ENCODE measurements around the gene MRPS17.

MRPS17 gene

DNA sequence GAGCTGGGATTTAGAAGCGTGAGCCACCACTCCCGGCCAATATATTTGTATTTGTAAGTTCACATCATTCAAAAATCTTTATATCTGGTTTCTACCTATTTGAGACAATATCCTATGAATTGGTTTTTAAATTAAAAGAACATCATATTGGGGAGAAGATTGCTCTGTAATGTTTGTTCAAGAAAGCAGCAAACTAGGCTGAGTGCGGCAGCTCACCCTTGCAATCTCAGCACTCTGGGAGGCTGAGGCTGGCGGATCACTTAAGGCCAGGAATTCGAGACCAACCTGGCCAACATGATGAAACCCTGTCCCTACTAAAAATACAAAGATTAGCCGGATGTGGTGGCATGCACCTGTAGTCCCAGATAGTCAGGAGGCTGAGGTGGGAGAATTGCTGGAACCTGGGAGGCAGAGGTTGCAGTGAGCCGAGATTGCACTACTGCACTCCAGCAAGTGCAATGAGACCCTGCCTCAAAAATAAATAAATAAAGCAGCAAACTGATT is 22.1 kb downstream of the MRPS17 start:
- DNase-seq, result no peak

DNA sequence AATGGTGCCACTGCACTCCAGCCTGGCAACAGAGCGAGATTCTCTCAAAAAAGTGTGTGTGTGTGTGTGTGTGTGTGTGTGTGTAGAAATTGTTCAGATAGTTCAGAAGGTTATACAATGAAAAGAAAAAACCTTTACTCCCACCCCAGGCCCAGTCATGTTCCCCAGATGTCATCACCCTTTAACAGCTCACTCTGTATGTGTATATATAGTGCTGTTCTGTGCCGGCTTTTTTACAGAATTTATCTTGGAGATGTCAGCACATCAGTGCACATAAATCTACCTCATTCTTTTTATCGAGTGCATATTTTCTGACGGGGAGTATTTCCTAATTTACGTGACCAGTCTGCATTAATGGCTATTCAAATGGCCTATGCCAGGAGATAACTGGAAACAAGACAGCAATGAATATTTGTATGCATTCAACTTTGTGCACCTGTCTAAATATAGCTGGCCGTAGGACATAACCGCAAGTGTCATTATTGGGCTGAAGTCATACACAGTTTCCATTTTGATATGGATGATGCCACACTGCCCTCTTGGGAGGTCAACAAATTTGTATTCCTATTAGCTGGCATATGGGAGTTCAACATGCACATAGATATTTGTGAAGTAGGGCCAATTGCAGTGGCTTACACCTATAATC is 24.4 kb downstream of the MRPS17 start:
- no peak for DNase-seq

DNA sequence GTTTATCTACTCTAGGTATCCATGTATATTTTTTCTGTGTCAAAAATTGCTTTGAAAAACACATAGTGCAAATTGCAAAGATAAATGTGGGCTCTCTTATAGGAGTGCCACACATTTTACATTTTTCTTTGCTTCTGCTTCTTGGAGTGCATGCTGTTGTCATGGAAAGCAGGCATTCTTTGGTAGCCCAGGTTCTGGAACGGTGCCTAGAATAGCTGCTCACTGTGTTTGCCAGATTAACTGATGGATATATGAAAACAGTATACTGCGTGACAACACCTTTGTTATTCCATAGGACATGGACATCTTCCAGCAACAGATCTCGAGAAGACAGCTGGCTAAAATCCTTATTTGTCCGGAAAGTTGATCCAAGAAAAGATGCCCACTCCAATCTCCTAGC is 26.2 kb downstream of the MRPS17 start:
- no peak for DNase-seq

DNA sequence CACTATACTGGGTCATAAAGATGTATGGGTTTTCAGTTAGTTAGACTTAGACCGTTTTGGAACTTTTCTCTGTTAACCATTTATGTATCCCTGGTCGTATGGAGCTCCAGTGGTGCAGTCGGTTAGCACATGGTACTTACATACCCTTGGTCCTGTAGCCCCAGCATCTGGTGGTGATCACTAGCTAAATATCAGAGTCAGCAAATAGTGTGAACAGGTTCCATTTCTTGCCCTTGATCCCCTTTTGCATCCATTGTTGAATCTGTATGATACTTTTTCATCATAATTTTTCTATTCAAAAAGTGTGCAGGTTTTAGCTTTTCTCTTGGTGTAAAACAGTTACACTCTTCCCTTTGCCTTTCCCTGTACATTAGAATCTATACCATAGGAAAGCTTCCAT is 28.6 kb downstream of the MRPS17 start:
- DNase-seq, result no peak

DNA sequence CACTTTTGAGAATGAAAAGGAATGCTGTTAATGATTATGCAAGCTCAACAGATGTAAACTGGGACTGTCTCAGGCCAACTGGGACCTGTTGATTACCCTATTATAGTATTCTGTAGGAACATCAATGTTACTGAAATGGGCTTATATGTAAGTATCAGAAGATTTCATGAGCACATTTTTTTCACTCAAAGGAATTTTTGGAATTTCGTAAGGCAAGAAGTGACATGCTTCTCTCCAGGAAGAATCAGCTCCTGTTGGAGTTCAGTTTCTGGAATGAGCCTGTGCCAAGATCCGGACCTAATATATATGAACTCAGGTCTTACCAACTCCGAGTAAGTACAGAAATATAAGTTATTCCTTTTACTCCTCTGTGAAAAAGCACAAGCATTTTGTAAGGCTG is 31.9 kb downstream of the MRPS17 start:
- no peak for DNase-seq

DNA sequence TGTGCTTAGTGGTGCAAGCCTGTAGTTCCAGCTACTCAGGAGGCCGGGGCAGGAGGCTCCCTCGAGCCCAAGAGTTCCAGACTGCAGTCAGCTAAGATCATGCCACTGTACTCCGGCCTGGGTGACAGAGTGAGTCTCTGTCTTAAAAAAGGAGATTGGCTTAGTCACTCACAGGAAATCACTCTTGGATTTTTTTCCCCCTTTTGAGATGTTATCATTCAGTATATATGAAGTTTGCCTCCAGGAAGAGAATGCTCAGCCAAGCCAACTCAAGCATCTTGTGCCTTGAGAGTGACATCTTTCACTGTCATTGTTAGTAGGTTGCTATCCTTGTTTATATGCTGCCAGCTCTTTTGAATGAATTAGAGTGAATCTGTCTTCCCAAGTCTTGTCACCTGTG is 40.7 kb downstream of the MRPS17 start:
- no peak for DNase-seq

DNA sequence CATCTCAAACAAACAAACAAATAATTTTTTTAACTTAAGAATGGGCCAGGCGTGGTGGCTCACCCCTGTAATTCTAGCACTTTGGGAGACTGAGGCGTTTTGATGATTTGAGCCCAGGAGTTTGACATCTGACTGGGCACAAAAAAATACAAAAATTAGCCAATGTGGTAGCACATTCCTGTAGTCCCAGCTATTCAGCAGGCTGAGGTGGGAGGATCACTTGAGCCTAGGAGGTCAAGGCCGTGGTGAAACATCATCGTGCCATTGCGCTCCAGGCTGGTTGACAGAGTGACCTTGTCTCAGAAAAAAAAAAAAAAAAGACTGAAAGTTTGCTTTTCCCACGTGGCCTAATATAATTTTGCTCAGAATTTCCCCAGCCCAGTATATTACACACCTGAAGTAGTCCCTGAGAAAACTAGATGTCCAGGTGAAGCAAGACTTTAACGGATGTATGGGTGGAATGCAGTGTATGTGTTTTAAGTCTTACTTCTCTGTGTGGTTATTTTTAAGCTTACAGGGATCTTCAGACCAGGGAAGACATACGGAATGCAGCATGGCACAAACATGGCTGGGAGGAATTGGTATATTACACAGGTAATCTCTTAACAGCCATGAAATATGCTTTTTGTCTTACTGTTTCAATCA is 45.3 kb downstream of the MRPS17 start:
- no peak for DNase-seq

DNA sequence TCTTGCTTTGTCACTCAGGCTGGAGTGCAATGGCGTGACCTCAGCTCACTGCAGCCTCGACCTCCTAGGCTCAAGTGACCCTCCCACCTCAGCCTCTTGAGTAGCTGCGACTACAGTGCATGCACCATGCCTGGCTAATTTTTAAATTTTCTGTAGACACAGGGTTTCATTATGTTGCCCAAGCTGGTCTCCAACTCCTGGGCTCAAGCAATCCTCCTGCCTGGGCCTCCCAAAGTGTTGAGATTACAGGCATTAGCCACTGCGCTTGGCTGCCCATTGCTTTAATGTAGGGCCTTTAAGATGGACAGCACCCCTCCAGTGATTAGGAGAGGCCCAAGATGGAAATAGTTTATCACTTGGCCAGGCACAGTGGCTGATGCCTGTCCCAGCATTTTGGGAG is 52.1 kb downstream of the MRPS17 start:
- DNase-seq, result no peak

Data from OCI-M1 (cell line).